Subcutaneous abdominal adipose tissue (tissue), 5 donors: ENCODE measurements around the gene PCDHGB7.
"Not testable (repeated sequence)": the region's sequence is repeated elsewhere in the genome, so short reads cannot be mapped to it uniquely, and the experiment has no call there.

Source experiments
- H3K27ac ChIP-seq: one replicate; pipeline ENCODE4 v1.7.0; 2013; ENCODE audit warnings: low read depth, mild to moderate bottlenecking, inconsistent platforms, low read length, moderate library complexity
- H3K27me3 ChIP-seq, 5 donors: one replicate each; pipeline ENCODE4 v1.7.0; 2013; ENCODE audit warnings: low read length in 5 of 5, inconsistent platforms in 1 of 5; ENCODE audit not compliant: control insufficient read depth in 5 of 5, insufficient read depth in 4 of 5
- H3K36me3 ChIP-seq, 5 donors: one replicate each; pipeline ENCODE4 v1.7.0; 2013; ENCODE audit warnings: low read length in 5 of 5; ENCODE audit not compliant: control insufficient read depth in 5 of 5, insufficient read depth in 5 of 5
- H3K4me1 ChIP-seq, 5 donors: one replicate each; pipeline ENCODE4 v1.7.0; 2013; ENCODE audit warnings: low read length in 5 of 5, mild to moderate bottlenecking in 3 of 5, moderate library complexity in 1 of 5; ENCODE audit not compliant: control insufficient read depth in 5 of 5, insufficient read depth in 5 of 5
- H3K4me3 ChIP-seq, 5 donors: one replicate each; pipeline ENCODE4 v1.7.0; 2013; ENCODE audit warnings: low read length in 5 of 5, low read depth in 1 of 5
- H3K9ac ChIP-seq, 5 donors: one replicate each; pipeline ENCODE4 v1.7.0; 2013; ENCODE audit warnings: low read length in 5 of 5, mild to moderate bottlenecking in 4 of 5, moderate library complexity in 3 of 5
- H3K9me3 ChIP-seq, 5 donors: one replicate each; pipeline ENCODE4 v1.7.0; 2013; ENCODE audit warnings: low read length in 5 of 5; ENCODE audit not compliant: control insufficient read depth in 5 of 5
- donor health status: healthy.
- donor health status: healthy.
- donor health status: healthy.
- donor health status: healthy.
- donor health status: healthy.

The PCDHGB7 gene

DNA sequence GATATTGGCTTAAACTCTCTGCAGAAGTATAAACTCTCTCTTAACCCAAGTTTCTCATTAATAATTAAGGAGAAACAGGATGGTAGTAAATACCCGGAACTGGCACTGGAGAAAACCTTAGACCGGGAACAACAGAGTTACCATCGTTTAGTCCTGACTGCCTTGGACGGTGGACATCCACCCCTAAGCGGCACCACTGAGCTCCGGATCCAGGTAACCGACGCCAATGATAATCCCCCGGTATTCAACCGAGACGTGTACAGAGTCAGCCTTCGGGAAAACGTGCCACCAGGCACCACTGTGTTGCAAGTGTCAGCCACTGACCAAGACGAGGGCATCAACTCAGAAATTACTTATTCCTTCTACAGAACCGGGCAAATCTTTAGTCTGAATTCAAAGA is 18.9 kb upstream of the PCDHGB7 start:
- Histone ChIP-seq H3K4me3 (peak overlapping the region; percentile 39 to 60 (median 45)), H3K36me3 (no peaks in the 10 kb centered on the region), H3K27me3 (peaks cover 0 to 10% (median 5%) of the 10 kb centered on the region in 5 donors), H3K27ac (no peak overlapping the region), H3K9me3 (peaks cover 27 to 70% (median 53%) of the 10 kb centered on the region in 5 donors), H3K4me1 (peaks cover 0 to 10% (median 6%) of the 10 kb centered on the region in 5 donors), H3K9ac (no peak overlapping the region)

- Histone ChIP-seq H3K9ac (no peak overlapping the region), H3K27me3 (peaks cover 0 to 7% (median 6%) of the 10 kb centered on the region in 5 donors), H3K4me3 (peak overlapping the region in 4 of 5 donors; percentile 32 to 60 (median 42)), H3K9me3 (peaks cover 29 to 70% (median 54%) of the 10 kb centered on the region in 5 donors), H3K27ac (no peak overlapping the region), H3K36me3 (no peaks in the 10 kb centered on the region), H3K4me1 (peaks cover 0 to 10% (median 6%) of the 10 kb centered on the region in 5 donors)
Measured at GRCh38 chr5:141399555-141400258, 17.8 kb upstream of the PCDHGB7 start.

DNA sequence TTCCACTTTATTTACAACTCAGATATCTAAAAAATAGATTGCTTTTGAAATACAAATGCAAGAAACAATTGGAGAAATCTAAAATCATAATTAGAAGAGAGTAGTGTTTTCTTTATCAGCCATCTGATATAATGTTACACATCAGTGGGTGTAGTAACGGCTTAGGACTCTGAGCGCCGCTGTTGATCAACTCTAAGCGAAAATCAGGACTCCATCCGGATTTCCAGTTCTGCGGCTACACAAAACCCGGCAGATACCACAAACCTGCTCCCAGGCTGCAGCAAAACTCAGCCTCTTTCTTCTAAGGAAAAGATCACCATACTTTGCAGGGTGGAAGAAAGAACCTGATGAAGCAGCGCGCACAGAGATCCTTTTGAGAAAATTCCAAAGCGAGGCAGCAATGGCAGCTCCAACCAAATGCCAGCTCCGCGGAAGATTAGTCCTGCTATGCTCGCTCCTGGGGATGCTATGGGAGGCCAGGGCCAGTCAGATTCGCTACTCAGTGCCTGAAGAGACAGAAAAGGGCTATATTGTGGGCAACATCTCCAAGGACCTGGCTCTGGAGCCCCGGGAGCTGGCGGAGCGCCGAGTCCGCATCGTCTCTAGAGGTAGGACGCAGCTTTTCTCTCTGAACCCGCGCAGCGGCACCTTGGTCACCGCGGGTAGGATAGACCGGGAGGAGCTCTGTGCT is 14.8 kb upstream of the PCDHGB7 start, which contains the start of gene PCDHGA9:
TSS of gene PCDHGA9 (plus strand) at position 226 of the 691 bp plus-strand sequence. CDS start at position 401, 175 bp downstream.
- Histone ChIP-seq H3K4me1 (peaks cover 0 to 10% (median 6%) of the 10 kb centered on the region in 5 donors), H3K36me3 (no peaks in the 10 kb centered on the region), H3K27ac (no peak within 1 kb of the TSS), H3K9me3 (peaks cover 36 to 68% (median 63%) of the 10 kb centered on the region in 5 donors), H3K4me3 (peak within 1 kb of the TSS; percentile 54 to 68 (median 62)), H3K27me3 (peaks cover 0 to 7% (median 3%) of the 10 kb centered on the region in 5 donors), H3K9ac (no peak within 1 kb of the TSS)

DNA sequence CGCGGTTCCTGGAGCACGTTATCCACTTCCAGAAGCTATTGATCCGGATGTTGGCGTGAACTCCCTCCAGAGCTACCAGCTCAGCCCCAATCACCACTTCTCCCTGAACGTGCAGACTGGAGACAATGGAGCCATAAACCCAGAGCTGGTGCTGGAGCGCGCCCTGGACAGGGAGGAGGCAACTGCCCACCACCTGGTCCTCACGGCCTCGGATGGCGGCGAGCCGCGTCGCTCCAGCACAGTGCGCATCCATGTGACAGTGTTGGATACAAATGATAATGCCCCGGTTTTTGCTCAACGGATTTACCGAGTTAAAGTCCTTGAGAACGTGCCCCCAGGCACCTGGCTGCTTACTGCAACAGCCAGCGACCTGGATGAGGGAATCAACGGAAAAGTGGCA is 14.1 kb upstream of the PCDHGB7 start:
- H3K9me3 ChIP-seq, result peaks cover 36 to 72% (median 68%) of the 10 kb centered on the region in 5 donors
- peaks cover 0 to 11% (median 10%) of the 10 kb centered on the region in 5 donors for H3K4me1 ChIP-seq
- H3K27me3 ChIP-seq, result peaks cover 0 to 7% (median 3%) of the 10 kb centered on the region in 5 donors
- H3K4me3 ChIP-seq, result peak overlapping the region in 4 of 5 donors; percentile 54 to 66 (median 60)
- no peaks in the 10 kb centered on the region for H3K36me3 ChIP-seq
- H3K9ac ChIP-seq, result no peak overlapping the region
- no peak overlapping the region for H3K27ac ChIP-seq

DNA sequence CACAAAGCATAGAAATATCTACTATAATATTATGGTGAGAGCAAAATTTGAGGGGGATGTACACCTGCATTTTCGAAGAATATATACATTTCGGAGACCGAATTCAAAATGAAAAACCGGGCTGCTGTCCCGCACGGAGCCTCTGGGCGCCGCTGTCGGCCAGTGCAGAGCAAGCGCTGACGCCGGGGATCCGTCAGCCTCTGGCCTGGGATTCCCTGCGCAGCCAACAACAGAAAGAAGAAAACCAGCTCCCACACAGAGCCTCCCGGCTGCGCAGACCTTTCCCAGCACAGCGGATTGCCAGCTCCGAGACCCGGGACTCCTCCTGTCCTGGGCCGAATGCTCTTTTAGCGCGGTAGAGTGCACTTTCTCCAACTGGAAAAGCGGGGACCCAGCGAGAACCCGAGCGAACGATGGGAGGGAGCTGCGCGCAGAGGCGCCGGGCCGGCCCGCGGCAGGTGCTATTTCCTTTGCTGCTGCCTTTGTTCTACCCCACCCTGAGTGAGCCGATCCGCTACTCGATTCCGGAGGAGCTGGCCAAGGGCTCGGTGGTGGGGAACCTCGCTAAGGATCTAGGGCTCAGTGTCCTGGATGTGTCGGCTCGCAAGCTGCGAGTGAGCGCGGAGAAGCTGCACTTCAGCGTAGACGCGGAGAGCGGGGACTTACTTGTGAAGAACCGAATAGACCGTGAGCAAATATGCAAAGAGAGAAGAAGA is 9.5 kb upstream of the PCDHGB7 start, which contains the start of gene PCDHGB6:
TSS of gene PCDHGB6 (plus strand) at position 232 of the 716 bp plus-strand sequence. CDS start at position 414, 182 bp downstream.
- H3K9ac ChIP-seq, result peak within 1 kb of the TSS in 1 of 5 donors; percentile 41
- peaks cover 0 to 18% (median 16%) of the 10 kb centered on the region in 5 donors for H3K4me1 ChIP-seq
- peaks cover 43 to 72% (median 65%) of the 10 kb centered on the region in 5 donors for H3K9me3 ChIP-seq
- peak within 1 kb of the TSS; percentile 51 to 59 (median 53) for H3K4me3 ChIP-seq
- H3K36me3 ChIP-seq, H3K27ac ChIP-seq: not testable (repeated sequence)
- H3K27me3 ChIP-seq, result peaks cover 0 to 10% (median 5%) of the 10 kb centered on the region in 5 donors

- H3K36me3 ChIP-seq, result no peaks in the 10 kb centered on the region
- H3K4me3 ChIP-seq, result peak overlapping the region; percentile 36 to 59 (median 51)
- H3K27me3 ChIP-seq, result peaks cover 0 to 10% (median 5%) of the 10 kb centered on the region in 5 donors
- H3K4me1 ChIP-seq, result peaks cover 0 to 24% (median 22%) of the 10 kb centered on the region in 5 donors
- H3K9ac ChIP-seq, result no peak overlapping the region
- no peak overlapping the region for H3K27ac ChIP-seq
- H3K9me3 ChIP-seq, result peaks cover 43 to 71% (median 64%) of the 10 kb centered on the region in 5 donors
Measured at GRCh38 chr5:141409598-141410306, 7.7 kb upstream of the PCDHGB7 start.

- H3K27ac ChIP-seq, result no peak overlapping the region
- peaks cover 0 to 24% (median 22%) of the 10 kb centered on the region in 5 donors for H3K4me1 ChIP-seq
- H3K4me3 ChIP-seq, result peak overlapping the region in 4 of 5 donors; percentile 5 to 36 (median 10)
- no peak overlapping the region for H3K9ac ChIP-seq
- H3K9me3 ChIP-seq, result peaks cover 38 to 66% (median 60%) of the 10 kb centered on the region in 5 donors
- H3K27me3 ChIP-seq, result peaks cover 0 to 10% (median 5%) of the 10 kb centered on the region in 5 donors
- H3K36me3 ChIP-seq, result no peaks in the 10 kb centered on the region
Measured at GRCh38 chr5:141411575-141411974, 5.9 kb upstream of the PCDHGB7 start.

DNA sequence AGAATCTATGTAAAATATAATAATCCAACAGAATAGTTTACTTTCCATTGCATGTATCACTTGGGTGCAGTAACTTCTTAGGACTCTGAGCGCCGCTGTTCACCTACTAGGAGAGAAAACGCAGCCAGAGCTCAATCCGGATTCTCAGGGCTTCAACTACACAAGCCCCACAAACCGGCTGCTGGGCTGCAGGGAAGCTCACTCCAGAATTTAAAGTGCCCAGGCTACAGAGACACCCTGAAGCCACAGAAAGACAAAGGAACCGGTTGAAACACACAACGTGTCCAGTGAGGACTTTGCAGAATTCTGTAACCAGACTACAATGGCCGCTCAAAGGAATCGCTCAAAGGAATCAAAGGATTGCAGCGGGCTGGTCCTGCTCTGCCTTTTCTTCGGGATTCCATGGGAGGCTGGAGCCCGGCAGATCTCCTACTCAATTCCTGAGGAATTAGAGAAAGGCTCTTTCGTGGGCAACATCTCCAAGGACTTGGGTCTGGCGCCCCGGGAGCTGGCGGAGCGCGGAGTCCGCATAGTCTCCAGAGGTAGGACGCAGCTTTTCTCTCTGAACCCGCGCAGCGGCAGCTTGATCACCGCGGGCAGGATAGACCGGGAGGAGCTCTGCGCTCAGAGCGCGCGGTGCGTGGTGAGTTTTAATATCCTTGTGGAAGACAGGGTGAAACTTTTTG is 4.5 kb upstream of the PCDHGB7 start, which contains the start of gene PCDHGA10:
TSS of gene PCDHGA10 (plus strand) at position 134 of the 686 bp plus-strand sequence. CDS start at position 323, 189 bp downstream.
- Histone ChIP-seq H3K4me1 (peaks cover 0 to 27% (median 25%) of the 10 kb centered on the region in 5 donors), H3K4me3 (peak within 1 kb of the TSS; percentile 56 to 78 (median 68)), H3K27me3 (peaks cover 0 to 10% (median 5%) of the 10 kb centered on the region in 5 donors), H3K27ac (no peak within 1 kb of the TSS), H3K36me3 (no peaks in the 10 kb centered on the region), H3K9me3 (peaks cover 33 to 65% (median 52%) of the 10 kb centered on the region in 5 donors), H3K9ac (peak within 1 kb of the TSS in 3 of 5 donors; percentile 30 to 56 (median 32))
